Neural cell (in vitro differentiated cells): ENCODE data around the gene TMEM212.

Experiments used
- CTCF ChIP-seq: fragments of 450-650 bp; IDR thresholded peaks from 2 replicates; pipeline ENCODE4 v1.5.1; 2014; ENCODE audit warnings: antibody characterized with exemption, mild to moderate bottlenecking, moderate library complexity; ENCODE audit not compliant: poor library complexity, severe bottlenecking
- EP300 ChIP-seq: fragments of 450-650 bp; conservative IDR thresholded peaks from 2 replicates; pipeline ENCODE4 v1.6.1; 2014; ENCODE audit warnings: antibody characterized with exemption, mild to moderate bottlenecking, moderate library complexity; ENCODE audit not compliant: poor library complexity, severe bottlenecking
- EZH2 ChIP-seq: fragments of 200-600, 300-800 bp; shearing (Covaris generic), sonication (generic); IDR thresholded peaks from 2 replicates; pipeline ENCODE4 v1.6.1; 2014; ENCODE audit warnings: antibody characterized with exemption, low read length, borderline replicate concordance, mild to moderate bottlenecking; ENCODE audit not compliant: insufficient read depth, poor library complexity, severe bottlenecking
- MXI1 ChIP-seq: fragments of 450-650 bp; conservative IDR thresholded peaks from 2 replicates; pipeline ENCODE4 v1.6.1; 2014; ENCODE audit warnings: antibody characterized with exemption, mild to moderate bottlenecking; ENCODE audit not compliant: poor library complexity, severe bottlenecking
- POLR2AphosphoS5 ChIP-seq: IDR thresholded peaks from 2 replicates; pipeline ENCODE4 v1.6.1; 2012
- RAD21 ChIP-seq: fragments of 450-650 bp; conservative IDR thresholded peaks from 2 replicates; pipeline ENCODE4 v1.6.1; 2014; ENCODE audit warnings: antibody characterized with exemption, mild to moderate bottlenecking, moderate library complexity
- REST ChIP-seq: IDR thresholded peaks from 2 replicates; pipeline ENCODE4 v1.6.1; 2012; ENCODE audit warnings: borderline replicate concordance
- TAF1 ChIP-seq: IDR thresholded peaks from 2 replicates; pipeline ENCODE4 v1.6.1; 2012; ENCODE audit warnings: low read depth

- TF ChIP-seq CTCF (no peak), EP300 (no peak), EZH2 (no peak), MXI1 (no peak), TAF1 (no peak), POLR2AphosphoS5 (no peak), RAD21 (no peak), REST (no peak)
These were observed 35.3 kb upstream of the TMEM212 start for GRCh38 chr3:171807806-171808205.
